Stimulated activated naive B cell treated with anti-CD40 and anti-IgM and Interleukin-4, amounts not matched to agents 10 μg/mL and 1 μg/mL and 100 μg/mL, for 72 hours (primary cell): ENCODE measurements around the gene C2CD5.
"Not testable (repeated sequence)": the region's sequence is repeated elsewhere in the genome, so short reads cannot be mapped to it uniquely, and the experiment has no call there.

Experiments used
- ATAC-seq, 2 donors: fragments of 150-1000 bp; cut with Tn5 transposase; replicated peaks; 2 replicates each; pipeline ENCODE4 v1.10.0; 2021; ENCODE audit warnings: moderate library complexity in 1 of 2
- DNase-seq: peaks from one replicate; pipeline ENCODE4 v3.0.0; 2021
- H3K27ac Mint-ChIP-seq: one replicate; pipeline ENCODE4 v1.8.0; 2022; ENCODE audit warnings: mild to moderate bottlenecking, mixed read lengths
- H3K27me3 Mint-ChIP-seq, 2 donors: one replicate each; pipeline ENCODE4 v1.8.0; 2022; ENCODE audit warnings: mixed read lengths in 2 of 2
- H3K36me3 Mint-ChIP-seq, 2 donors: one replicate each; pipeline ENCODE4 v1.8.0; 2022; ENCODE audit warnings: mixed read lengths in 2 of 2, mild to moderate bottlenecking in 1 of 2
- H3K4me1 Mint-ChIP-seq, 2 donors: one replicate each; pipeline ENCODE4 v1.8.0; 2022; ENCODE audit warnings: mixed read lengths in 2 of 2, mild to moderate bottlenecking in 1 of 2
- H3K4me3 Mint-ChIP-seq, 2 donors: one replicate each; pipeline ENCODE4 v1.8.0; 2022; ENCODE audit warnings: mild to moderate bottlenecking in 2 of 2, mixed read lengths in 2 of 2, moderate library complexity in 1 of 2
- H3K9me3 Mint-ChIP-seq, 2 donors: one replicate each; pipeline ENCODE4 v1.8.0; 2022; ENCODE audit warnings: mixed read lengths in 2 of 2, mild to moderate bottlenecking in 1 of 2

Gene C2CD5

DNA sequence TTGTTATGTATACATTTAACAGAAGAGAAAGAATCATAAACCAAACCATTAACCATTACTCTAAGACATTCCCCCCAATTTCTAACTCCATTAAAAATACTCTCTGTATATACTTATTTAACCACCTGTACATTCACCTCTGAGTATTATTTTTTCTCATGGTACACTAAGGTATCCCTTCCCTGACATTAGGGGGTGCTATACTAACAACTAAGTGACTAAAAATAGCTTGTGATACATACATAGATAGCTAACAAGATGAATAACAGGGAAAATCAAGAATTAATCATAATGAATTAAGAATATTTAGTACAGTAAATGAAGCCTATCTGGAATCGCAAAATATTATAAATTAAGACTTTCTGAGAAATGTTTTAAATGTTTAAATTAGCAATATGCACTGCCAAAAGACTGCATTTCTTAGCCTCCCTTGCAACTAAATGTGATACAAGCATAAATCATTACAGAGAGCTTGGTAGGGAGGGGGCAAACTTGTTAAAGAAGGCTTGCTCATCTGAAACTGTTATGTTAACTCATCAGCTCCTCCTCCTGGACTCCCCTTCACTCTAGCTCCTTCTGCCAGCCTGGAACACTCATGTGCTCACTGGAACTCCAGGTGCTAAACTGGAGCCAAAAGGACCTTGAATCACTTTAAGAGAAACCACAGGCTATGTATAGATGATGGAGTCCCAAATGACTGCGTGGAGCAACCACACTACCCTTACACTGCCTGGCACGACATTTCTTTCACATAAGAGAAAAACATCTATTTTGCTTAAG, 14.9 kb downstream of the C2CD5 start:
- no peak overlapping the region for H3K27ac Mint-ChIP-seq

DNA sequence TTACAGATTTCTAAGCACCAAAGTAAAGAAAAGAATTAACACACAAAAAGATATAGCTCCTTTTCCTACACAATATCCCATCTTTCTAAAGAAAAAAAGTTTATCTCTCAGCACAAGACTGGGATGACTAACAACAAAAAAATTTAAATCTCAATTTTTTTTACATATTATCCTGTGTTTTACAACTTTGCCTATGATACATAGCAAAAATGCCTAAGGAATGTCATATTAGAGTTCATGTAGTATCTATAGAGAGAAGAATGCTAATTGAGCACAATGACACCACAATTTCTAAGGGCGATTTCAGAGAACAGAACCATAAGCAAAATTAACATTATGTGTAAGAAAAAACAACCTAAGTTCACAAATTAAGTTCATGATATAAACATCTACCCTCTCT, 16.3 kb downstream of the C2CD5 start:
- H3K9me3 Mint-ChIP-seq: no peaks in the 10 kb centered on the region
- ATAC-seq: no peak
- DNase-seq: no peak
- H3K27ac Mint-ChIP-seq: no peak overlapping the region
- peaks cover 0 to 2% of the 10 kb centered on the region in 2 donors for H3K4me1 Mint-ChIP-seq
- H3K27me3 Mint-ChIP-seq: no peaks in the 10 kb centered on the region
- peaks cover 18 to 29% of the 10 kb centered on the region in 2 donors for H3K36me3 Mint-ChIP-seq
- no peak overlapping the region for H3K4me3 Mint-ChIP-seq

More for the DNA sequence above, 14.9 kb downstream of the C2CD5 start:
- peaks cover 22 to 30% of the 10 kb centered on the region in 2 donors for H3K36me3 Mint-ChIP-seq
- H3K4me3 Mint-ChIP-seq: no peak overlapping the region
- ATAC-seq: peak; percentile 74 to 83
- no peaks in the 10 kb centered on the region for H3K4me1 Mint-ChIP-seq
- DNase-seq: no peak
- no peaks in the 10 kb centered on the region for H3K27me3 Mint-ChIP-seq
- no peaks in the 10 kb centered on the region for H3K9me3 Mint-ChIP-seq

DNA sequence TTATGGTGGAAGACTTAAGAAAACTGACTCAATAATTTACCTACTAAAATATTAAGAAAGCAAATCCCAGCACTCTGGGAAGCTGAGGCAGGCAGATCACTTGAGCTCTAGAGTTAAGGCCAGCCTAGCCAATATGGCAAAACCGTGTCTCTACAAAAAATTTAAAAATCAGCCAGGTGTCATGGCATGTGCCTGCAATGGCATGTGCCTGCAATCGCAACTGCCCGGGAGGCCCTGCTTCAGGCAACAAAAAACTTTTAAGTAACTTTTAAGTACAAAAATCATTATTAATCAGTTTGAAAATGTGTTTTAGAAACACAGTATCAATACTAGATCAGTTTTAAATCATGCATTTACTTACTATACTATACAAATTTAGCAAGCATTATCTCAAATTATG, 17.5 kb downstream of the C2CD5 start:
- DNase-seq: no peak
- Mint-ChIP-seq H3K4me3 (no peak overlapping the region), H3K27me3 (no peaks in the 10 kb centered on the region), H3K4me1 (peaks cover 0 to 2% of the 10 kb centered on the region in 2 donors), H3K9me3 (no peaks in the 10 kb centered on the region), H3K27ac (no peak overlapping the region), H3K36me3 (peaks cover 12 to 23% of the 10 kb centered on the region in 2 donors)
- ATAC-seq: no peak

DNA sequence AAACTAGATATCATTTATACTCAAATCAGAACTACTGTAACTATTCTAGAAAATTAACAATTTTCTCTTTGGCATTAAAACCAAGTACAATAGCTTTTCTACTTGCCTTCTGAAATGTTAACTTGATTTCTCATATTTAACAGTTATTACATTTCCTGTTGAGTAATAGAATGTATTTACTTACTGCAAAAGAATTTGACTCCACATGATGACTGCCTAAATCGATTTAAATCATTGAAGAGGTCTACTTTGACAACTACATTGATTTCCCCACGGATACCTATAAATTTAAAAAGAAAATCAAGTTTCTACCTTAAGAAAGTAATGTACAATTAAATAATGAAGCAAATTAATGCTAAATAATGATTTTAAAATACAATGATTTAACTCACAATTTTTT, 18.9 kb downstream of the C2CD5 start:
- DNase-seq: no peak
- Mint-ChIP-seq H3K4me3 (no peak overlapping the region), H3K4me1 (peaks cover 0 to 2% of the 10 kb centered on the region in 2 donors)

DNA sequence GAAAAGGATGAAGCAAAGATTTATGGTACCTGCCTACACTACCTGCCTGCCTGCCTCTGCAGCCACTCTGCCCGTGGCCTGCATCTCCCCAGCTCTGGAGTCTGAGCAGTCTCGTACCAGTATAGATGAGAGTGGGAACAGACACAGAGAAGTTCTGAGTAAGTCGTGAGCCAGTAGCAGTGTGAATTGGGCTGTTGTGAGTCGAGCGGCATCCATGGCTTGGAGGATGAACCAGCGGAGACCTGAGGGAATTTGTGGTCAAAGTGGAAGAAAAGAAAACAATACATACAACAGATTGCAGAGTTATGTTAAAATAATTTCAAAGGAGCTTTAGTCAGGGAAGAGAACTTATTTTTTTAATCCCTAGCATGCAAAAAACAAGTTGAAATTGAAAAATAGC, 25.3 kb downstream of the C2CD5 start:
- H3K27ac Mint-ChIP-seq: no peak overlapping the region

More for the DNA sequence above, 18.9 kb downstream of the C2CD5 start:
- H3K36me3 Mint-ChIP-seq: peaks cover 11 to 15% of the 10 kb centered on the region in 2 donors
- ATAC-seq: no peak
- no peaks in the 10 kb centered on the region for H3K9me3 Mint-ChIP-seq
- no peak overlapping the region for H3K27ac Mint-ChIP-seq
- no peaks in the 10 kb centered on the region for H3K27me3 Mint-ChIP-seq

DNA sequence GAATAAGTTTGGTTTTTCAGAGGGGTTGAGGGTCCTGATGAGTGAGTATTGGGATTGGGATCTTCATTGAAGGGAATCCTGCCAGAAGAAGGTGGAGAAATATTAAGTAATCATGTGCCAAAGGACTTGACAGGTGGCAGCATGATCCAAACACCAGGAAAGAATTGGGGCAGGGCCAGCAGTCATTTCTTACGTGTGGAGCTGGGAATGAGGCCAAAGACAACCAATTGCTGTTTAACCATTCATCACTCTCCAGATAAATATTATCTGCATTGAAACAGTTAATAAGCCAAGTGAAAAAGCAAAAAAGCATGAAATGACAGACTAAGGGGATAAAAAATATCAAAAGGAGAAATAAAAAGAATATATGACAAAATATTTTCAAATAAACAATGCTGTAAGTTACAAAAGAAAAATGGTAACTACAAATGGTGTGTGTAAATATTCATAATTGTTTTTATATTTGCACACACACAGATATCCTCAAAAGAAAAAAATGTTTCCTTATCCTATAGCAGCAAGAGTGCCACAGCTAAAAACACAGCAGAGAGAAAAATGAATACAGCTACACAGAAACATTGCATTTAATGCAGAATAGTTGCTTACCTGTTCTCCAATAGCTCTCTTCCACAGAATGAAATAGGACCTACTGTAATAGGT, 26.2 kb downstream of the C2CD5 start:
- no peak overlapping the region for H3K4me3 Mint-ChIP-seq
- no peaks in the 10 kb centered on the region for H3K27me3 Mint-ChIP-seq
- no peak overlapping the region for H3K27ac Mint-ChIP-seq
- ATAC-seq (no peak), DNase-seq (no peak)
- H3K4me1 Mint-ChIP-seq: no peaks in the 10 kb centered on the region
- no peaks in the 10 kb centered on the region for H3K9me3 Mint-ChIP-seq
- H3K36me3 Mint-ChIP-seq: peaks cover 17 to 20% of the 10 kb centered on the region in 2 donors

More for the DNA sequence above, 25.3 kb downstream of the C2CD5 start:
- no peak overlapping the region for H3K4me3 Mint-ChIP-seq
- no peak for ATAC-seq
- H3K27me3 Mint-ChIP-seq: no peaks in the 10 kb centered on the region
- H3K36me3 Mint-ChIP-seq: peaks cover 21 to 27% of the 10 kb centered on the region in 2 donors
- no peaks in the 10 kb centered on the region for H3K9me3 Mint-ChIP-seq
- peaks cover 0 to 2% of the 10 kb centered on the region in 2 donors for H3K4me1 Mint-ChIP-seq
- no peak for DNase-seq

DNA sequence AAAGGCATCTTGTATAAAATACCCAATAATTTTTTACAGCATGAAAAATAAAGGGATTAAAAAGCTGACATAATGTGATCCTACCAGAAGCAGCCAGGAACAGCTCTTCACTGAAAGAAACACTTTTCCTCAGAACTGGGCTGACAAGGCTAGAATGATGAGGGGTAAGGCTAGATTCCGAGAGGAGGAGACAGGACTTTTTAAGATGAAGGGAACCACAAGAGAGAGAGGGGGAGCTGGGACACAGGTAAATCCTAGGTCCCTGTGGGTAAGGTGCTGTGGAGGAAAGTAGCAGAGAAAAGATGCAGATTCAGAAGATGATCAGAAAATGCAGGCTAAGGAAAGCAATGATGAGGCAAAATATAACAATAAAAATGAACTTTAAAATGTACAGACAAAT, 29.5 kb downstream of the C2CD5 start:
- H3K4me1 Mint-ChIP-seq: no peaks in the 10 kb centered on the region
- ATAC-seq: no peak
- peaks cover 12 to 16% of the 10 kb centered on the region in 2 donors for H3K36me3 Mint-ChIP-seq
- H3K27me3 Mint-ChIP-seq: no peaks in the 10 kb centered on the region
- no peak for DNase-seq
- no peak overlapping the region for H3K4me3 Mint-ChIP-seq
- no peaks in the 10 kb centered on the region for H3K9me3 Mint-ChIP-seq
- H3K27ac Mint-ChIP-seq: no peak overlapping the region

DNA sequence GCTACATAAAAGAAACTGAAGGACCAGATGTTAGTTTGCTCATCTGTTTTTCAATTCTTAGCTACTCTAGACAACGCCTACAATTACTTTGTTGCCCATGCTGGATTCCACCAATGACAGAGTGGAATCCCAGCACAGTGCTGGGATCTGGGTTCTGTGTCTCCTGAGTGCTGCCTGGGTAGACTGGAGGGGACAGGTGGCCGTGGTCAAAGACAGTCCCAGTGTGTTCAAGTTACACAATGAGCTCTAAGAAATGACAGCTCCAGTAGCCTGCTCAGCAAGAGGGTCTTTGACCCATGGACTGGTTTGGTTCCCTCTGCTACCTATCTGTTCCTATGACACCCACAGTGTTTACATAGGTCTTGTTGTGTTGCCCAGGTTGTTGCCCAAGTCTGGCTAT, 38.5 kb downstream of the C2CD5 start:
- Mint-ChIP-seq H3K9me3 (no peaks in the 10 kb centered on the region), H3K36me3 (peaks cover 12 to 19% of the 10 kb centered on the region in 2 donors), H3K27me3 (no peaks in the 10 kb centered on the region), H3K27ac (no peak overlapping the region), H3K4me3 (no peak overlapping the region), H3K4me1 (no peaks in the 10 kb centered on the region)
- no peak for DNase-seq
- ATAC-seq: no peak

DNA sequence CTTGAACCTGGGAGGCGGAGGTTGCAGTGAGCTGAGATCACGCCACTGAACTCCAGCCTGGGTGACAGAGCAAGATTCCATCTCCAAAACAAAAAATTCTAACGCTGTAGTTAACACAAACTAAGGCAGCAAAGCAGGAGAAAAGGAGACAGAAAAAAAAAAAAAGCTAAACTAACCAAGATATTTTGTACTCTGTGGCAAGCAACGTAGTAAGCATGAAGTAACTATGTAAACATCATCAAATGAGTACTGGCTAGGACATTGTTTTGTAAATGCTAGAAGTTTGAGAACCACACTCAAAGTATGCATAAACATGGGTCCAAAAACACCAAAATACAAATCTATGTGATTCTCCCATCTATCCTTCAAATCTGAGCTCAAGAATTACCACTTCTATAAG, 44.2 kb downstream of the C2CD5 start:
- Mint-ChIP-seq H3K4me3 (no peak overlapping the region), H3K27me3 (no peaks in the 10 kb centered on the region), H3K27ac (no peak overlapping the region), H3K9me3 (no peaks in the 10 kb centered on the region), H3K36me3 (peaks cover 8 to 19% of the 10 kb centered on the region in 2 donors), H3K4me1 (no peaks in the 10 kb centered on the region)
- ATAC-seq (no peak), DNase-seq (no peak)

DNA sequence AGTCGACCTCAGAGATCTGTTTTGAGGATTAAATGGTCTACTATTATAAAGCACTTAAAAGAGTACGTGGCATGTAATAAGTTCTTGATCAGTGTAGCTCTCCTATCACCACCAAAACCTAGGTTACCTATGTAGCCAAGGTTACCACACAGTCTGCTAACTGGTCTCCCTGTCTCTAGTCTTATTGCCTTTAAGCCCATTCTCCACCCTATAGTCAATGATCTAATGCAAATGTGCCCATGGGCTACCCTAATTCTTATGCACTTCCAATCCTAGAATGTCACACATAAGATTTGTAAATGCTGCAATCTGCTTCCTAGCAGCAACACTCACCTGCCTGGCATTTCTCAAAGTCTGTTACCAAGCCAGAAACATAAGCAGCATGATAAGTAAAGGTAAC, 44.9 kb downstream of the C2CD5 start:
- ATAC-seq (no peak), DNase-seq (no peak)
- no peaks in the 10 kb centered on the region for H3K9me3 Mint-ChIP-seq
- no peak overlapping the region for H3K4me3 Mint-ChIP-seq
- no peaks in the 10 kb centered on the region for H3K4me1 Mint-ChIP-seq
- H3K27ac Mint-ChIP-seq: no peak overlapping the region
- H3K36me3 Mint-ChIP-seq: peaks cover 5 to 14% of the 10 kb centered on the region in 2 donors
- no peaks in the 10 kb centered on the region for H3K27me3 Mint-ChIP-seq

DNA sequence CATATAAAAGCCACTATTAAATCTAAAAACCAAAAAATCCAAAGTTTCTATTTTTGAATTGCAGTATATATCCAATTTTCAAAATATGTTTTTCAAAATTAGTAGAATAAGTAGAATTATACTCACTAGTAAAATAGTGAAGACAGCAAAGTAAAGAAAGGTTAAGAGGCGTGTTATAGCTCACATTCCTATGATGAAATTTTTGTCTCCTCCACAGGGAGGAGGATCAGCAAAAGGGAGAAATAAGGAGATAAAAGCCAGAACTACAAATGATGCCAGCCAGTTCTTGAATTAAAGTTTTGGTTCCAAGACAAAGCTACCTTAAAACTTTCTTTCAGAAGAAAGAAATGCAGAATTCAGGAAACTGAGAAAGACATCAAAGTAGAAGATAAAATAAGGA, 50.0 kb downstream of the C2CD5 start:
- DNase-seq: no peak
- Mint-ChIP-seq H3K27ac (no peak overlapping the region), H3K36me3 (peaks cover 15 to 28% of the 10 kb centered on the region in 2 donors), H3K9me3 (no peaks in the 10 kb centered on the region), H3K27me3 (no peaks in the 10 kb centered on the region), H3K4me3 (no peak overlapping the region), H3K4me1 (no peaks in the 10 kb centered on the region)
- ATAC-seq: no peak

DNA sequence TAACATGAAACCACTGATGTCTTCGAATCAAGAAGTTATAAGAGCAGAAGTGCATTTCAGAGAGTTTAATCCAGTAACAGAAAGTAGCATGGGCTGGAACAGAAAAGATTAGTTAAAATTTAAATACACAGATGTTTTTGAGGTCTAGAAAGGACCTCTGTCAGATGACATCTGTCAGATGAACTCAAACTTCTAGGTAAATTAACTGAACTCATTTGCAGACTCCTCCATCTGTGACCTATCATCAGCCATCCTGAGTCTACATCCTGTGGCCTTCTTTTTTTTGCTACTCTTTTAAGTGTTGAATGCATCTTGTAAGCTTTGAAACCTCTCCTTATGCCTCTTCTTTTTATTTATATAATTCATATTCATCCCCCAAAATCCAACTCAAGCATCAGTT, 53.3 kb downstream of the C2CD5 start:
- no peak for DNase-seq
- Mint-ChIP-seq H3K36me3 (peaks cover 19 to 40% of the 10 kb centered on the region in 2 donors), H3K9me3 (peaks cover 0 to 1% of the 10 kb centered on the region in 2 donors), H3K4me3 (no peak overlapping the region), H3K4me1 (no peaks in the 10 kb centered on the region), H3K27me3 (no peaks in the 10 kb centered on the region), H3K27ac (no peak overlapping the region)
- ATAC-seq: no peak

DNA sequence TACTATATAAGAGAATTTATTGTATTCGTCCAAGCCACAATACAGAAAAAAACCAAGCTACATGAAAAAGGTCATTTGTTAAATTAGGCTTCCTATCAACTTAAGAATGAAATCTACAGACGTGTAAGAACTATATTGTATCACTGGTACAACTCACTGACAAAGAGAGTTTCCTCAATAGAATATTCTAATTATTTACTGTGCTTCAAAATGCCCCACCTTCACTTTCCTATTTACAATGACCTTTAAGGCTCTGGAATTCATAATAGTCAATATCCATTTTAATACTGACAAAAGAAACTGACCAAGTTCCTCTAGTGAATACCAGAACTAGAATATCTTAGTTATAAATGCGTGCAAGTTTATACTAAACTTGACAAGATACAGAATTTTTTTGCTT, 55.9 kb downstream of the C2CD5 start:
- DNase-seq: no peak
- Mint-ChIP-seq H3K27ac (no peak overlapping the region), H3K27me3 (no peaks in the 10 kb centered on the region), H3K9me3 (peaks cover 0 to 1% of the 10 kb centered on the region in 2 donors), H3K36me3 (peaks cover 25 to 46% of the 10 kb centered on the region in 2 donors), H3K4me1 (no peaks in the 10 kb centered on the region), H3K4me3 (no peak overlapping the region)
- no peak for ATAC-seq

DNA sequence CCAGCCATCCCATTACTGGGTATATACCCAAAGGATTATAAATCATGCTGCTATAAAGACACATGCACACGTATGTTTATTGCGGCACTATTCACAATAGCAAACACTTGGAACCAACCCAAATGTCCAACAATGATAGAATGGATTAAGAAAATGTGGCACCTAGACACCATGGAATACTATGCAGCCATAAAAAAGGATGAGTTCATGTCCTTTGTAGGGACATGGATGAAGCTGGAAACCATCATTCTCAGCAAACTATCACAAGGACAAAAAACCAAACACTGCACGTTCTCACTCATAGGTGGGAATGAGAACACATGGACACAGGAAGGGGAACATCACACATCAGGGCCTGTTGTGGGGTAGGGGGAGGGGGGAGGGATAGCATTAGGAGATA, 56.7 kb downstream of the C2CD5 start:
- H3K27ac Mint-ChIP-seq, H3K9me3 Mint-ChIP-seq, H3K27me3 Mint-ChIP-seq, H3K4me3 Mint-ChIP-seq, H3K4me1 Mint-ChIP-seq, ATAC-seq, DNase-seq: not testable (repeated sequence)
- peaks cover 25 to 45% of the 10 kb centered on the region in 2 donors for H3K36me3 Mint-ChIP-seq

DNA sequence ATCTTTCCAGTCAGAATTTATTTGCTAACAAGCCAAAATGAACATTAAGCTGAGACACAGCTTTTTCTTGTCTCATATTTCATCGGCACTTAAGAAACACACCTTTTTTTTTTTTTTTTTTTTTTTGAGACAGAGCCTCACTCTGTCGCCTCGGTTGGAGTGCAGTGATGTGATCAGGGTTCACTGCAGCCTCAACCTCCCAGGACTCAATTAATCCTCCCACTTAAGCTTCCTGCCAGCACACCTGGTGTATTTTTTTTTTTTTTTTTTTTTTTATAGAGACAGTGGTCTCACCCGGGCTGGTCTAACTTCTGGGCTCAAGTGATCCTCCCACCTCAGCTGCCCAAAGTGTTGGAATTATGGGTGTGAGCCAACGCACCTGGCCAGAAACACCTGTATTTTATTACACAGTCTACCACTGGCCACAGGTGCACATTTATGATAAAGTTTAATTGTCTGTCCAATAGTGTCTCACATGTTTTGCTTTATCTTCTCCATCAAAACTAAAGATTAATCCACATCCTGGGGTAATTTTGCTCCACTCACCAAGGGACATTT, 62.7 kb downstream of the C2CD5 start:
- Mint-ChIP-seq H3K36me3 (peaks cover 22 to 32% of the 10 kb centered on the region in 2 donors), H3K4me1 (peaks cover 5% of the 10 kb centered on the region in 2 donors), H3K27ac (no peak overlapping the region), H3K4me3 (no peak overlapping the region), H3K9me3 (no peaks in the 10 kb centered on the region), H3K27me3 (no peaks in the 10 kb centered on the region)
- ATAC-seq (no peak), DNase-seq (no peak)
